K562 (cell line): ENCODE data around the gene MPV17L2. TPM values are rescaled to one million over a fixed set of nuclear protein-coding genes. Genes with fewer than 3 reads are reported as not detected.
A peak's percentile ranks its signal among the peaks of the same experiment; 100 is the strongest.

ENCODE experiments used
- ATAC-seq: fragments of 200-7000 bp; cut with Tn5 transposase; 3 replicates; pipeline ENCODE4 v1.9.1; 2020; ENCODE audit warnings: moderate library complexity
- BruUV-seq: library from RNA; stranded (reverse); fragments of 400-500 nt; replicated peaks from 2 replicates; lab custom pipeline; 2021; lab: Mats Ljungman, UMichigan
- CTCF ChIA-PET: fragments of 300-600 bp; formaldehyde crosslinking; extraction: SDS; loops from one replicate; lab custom pipeline; 2021; ENCODE audit warnings: low intra/inter-chr PET ratio; lab: Yijun Ruan, JAX
- POLR2A ChIA-PET: fragments of 300-600, 350-650 bp; sonication (Branson Sonifier 250); formaldehyde crosslinking; extraction: SDS; loops from one replicate; lab custom pipeline; 2021; ENCODE audit warnings: antibody characterized with exemption, inconsistent platforms; lab: Yijun Ruan, JAX
- DNase-seq, 4 experiments: peaks; one replicate each; pipeline versions ENCODE4 v3.0.0 to v3.0.0-alpha.2; 2011 to 2018; ENCODE audit warnings: low spot score in 3 of 4, mixed read lengths in 3 of 4; ENCODE audit errors: extremely low read depth in 1 of 4
- FAIRE-seq: peaks from 2 replicates; lab custom pipeline; 2011; peaks lifted over from hg19 to GRCh38; lab: Jason Lieb, UNC
- H2AFZ ChIP-seq: 2 replicates; pipeline ENCODE4 v1.6.0; 2011; ENCODE audit warnings: low read depth, low read length, control low read depth, inconsistent platforms
- H3K27ac ChIP-seq: fragments of 200-600 bp; 3 replicates; pipeline ENCODE4 v1.8.0; 2011; ENCODE audit warnings: low read depth, mild to moderate bottlenecking, control low read depth, inconsistent platforms, low read length, moderate library complexity, mixed read lengths; ENCODE audit errors: extremely low read depth
- H3K27me3 ChIP-seq, 2 experiments: fragments of 300-600 bp in 1 of 2; 2 replicates in 1 of 2; 3 replicates in 1 of 2; pipeline versions ENCODE4 v1.6.0 to v1.8.0; 2011; ENCODE audit warnings: inconsistent platforms in 2 of 2, low read length in 2 of 2, mild to moderate bottlenecking in 1 of 2, mixed read lengths in 1 of 2, moderate library complexity in 1 of 2; ENCODE audit not compliant: control insufficient read depth in 2 of 2, insufficient read depth in 2 of 2
- H3K36me3 ChIP-seq: fragments of 300-600 bp; 3 replicates; pipeline ENCODE4 v1.8.0; 2011; ENCODE audit warnings: mild to moderate bottlenecking, low read length, inconsistent platforms; ENCODE audit not compliant: control insufficient read depth, insufficient read depth
- H3K4me1 ChIP-seq, 2 experiments: fragments of 200-600 bp in 1 of 2; replicated peaks in 1 of 2; 2 replicates in 1 of 2; 3 replicates in 1 of 2; pipeline versions ENCODE4 v1.5.1 to v1.8.0; 2011; ENCODE audit warnings: inconsistent platforms in 2 of 2, low read length in 2 of 2, mild to moderate bottlenecking in 1 of 2, mixed read lengths in 1 of 2, moderate library complexity in 1 of 2; ENCODE audit not compliant: control insufficient read depth in 2 of 2, insufficient read depth in 2 of 2
- H3K4me2 ChIP-seq: 2 replicates; pipeline ENCODE4 v1.6.1; 2011; ENCODE audit warnings: low read length, control low read depth, inconsistent platforms, mixed read lengths; ENCODE audit not compliant: insufficient read depth
- H3K4me3 ChIP-seq: fragments of 200-600 bp; sonication (generic), shearing (Covaris generic); 2 replicates; pipeline ENCODE4 v1.5.1; 2016; ENCODE audit warnings: control low read depth, inconsistent platforms
- H3K79me2 ChIP-seq: fragments of 200-600 bp; 3 replicates; pipeline ENCODE4 v1.8.0; 2011; ENCODE audit warnings: low read length, inconsistent platforms; ENCODE audit not compliant: control insufficient read depth, insufficient read depth
- H3K9ac ChIP-seq, 2 experiments: 2 replicates each; pipeline versions ENCODE4 v1.6.0 to v1.6.1; 2011; ENCODE audit warnings: low read depth in 2 of 2, low read length in 2 of 2, control low read depth in 1 of 2, inconsistent platforms in 1 of 2, mild to moderate bottlenecking in 1 of 2, mixed read lengths in 1 of 2; ENCODE audit not compliant: insufficient read depth in 1 of 2
- H3K9me1 ChIP-seq: one replicate; pipeline ENCODE4 v1.6.0; 2011; ENCODE audit warnings: inconsistent platforms, mild to moderate bottlenecking, low read length, moderate library complexity; ENCODE audit not compliant: control insufficient read depth, insufficient read depth
- H3K9me3 ChIP-seq: replicated peaks from 2 replicates; pipeline ENCODE4 v1.5.1; 2011; ENCODE audit warnings: low read depth, low read length, inconsistent platforms; ENCODE audit not compliant: control insufficient read depth, insufficient read depth
- H4K20me1 ChIP-seq: replicated peaks from 2 replicates; pipeline ENCODE4 v1.6.1; 2011; ENCODE audit warnings: low read length, inconsistent platforms, mixed read lengths; ENCODE audit not compliant: control insufficient read depth, insufficient read depth
- ETV6 ChIP-seq, 3 experiments: fragments of 150-350 bp in 1 of 3; sonication (generic) in 1 of 3; formaldehyde crosslinking in 1 of 3; IDR thresholded peaks; 2 replicates each; pipeline versions ENCODE4 v1.6.1 to v1.8.0; 2014 to 2022; ENCODE audit warnings: borderline replicate concordance in 2 of 3, low read depth in 2 of 3, antibody characterized with exemption in 1 of 3, low read length in 1 of 3, mild to moderate bottlenecking in 1 of 3, missing genetic modification reagents in 1 of 3
- GABPA ChIP-seq: fragments of 200-800 bp; sonication (Bioruptor generic); conservative IDR thresholded peaks from 2 replicates; pipeline ENCODE4 v1.6.1; 2016; ENCODE audit warnings: low read depth, missing genetic modification characterization, missing compliant biosample characterization
- JUNB ChIP-seq: fragments of 450-650 bp; formaldehyde crosslinking; conservative IDR thresholded peaks from 2 replicates; pipeline ENCODE4 v1.4.0; 2020; ENCODE audit warnings: mild to moderate bottlenecking
- L3MBTL2 ChIP-seq: fragments of 450-650 bp; IDR thresholded peaks from 2 replicates; pipeline ENCODE4 v1.6.1; 2016; ENCODE audit warnings: mild to moderate bottlenecking, moderate library complexity
- MLLT1 ChIP-seq, 2 experiments: fragments of 450-650 bp; IDR thresholded peaks; 2 replicates each; pipeline ENCODE4 v1.6.1; 2016
- SMC3 ChIP-seq: conservative IDR thresholded peaks from 2 replicates; pipeline ENCODE4 v1.6.1; 2011; ENCODE audit warnings: low read depth, low read length, improper control_type of control experiment; ENCODE audit not compliant: insufficient read depth
- TFAM ChIP-seq: fragments of 250-450 bp; sonication (Bioruptor Pico); conservative IDR thresholded peaks from 2 replicates; pipeline ENCODE4 v1.5.0; 2021; ENCODE audit warnings: mild to moderate bottlenecking, moderate library complexity
- YY1 ChIP-seq, 3 experiments: IDR thresholded peaks; 2 replicates each; pipeline ENCODE4 v1.6.1; 2011; ENCODE audit warnings: low read length in 2 of 3, mild to moderate bottlenecking in 2 of 3, moderate library complexity in 2 of 3, borderline replicate concordance in 1 of 3, control low read depth in 1 of 3, low read depth in 1 of 3; ENCODE audit not compliant: insufficient read depth in 3 of 3, insufficient replicate concordance in 2 of 3, control insufficient read depth in 1 of 3, insufficient read length in 1 of 3; ENCODE audit errors: extremely low read depth in 1 of 3
- ZNF280B ChIP-seq: fragments of 250-450 bp; sonication (Bioruptor Pico); IDR thresholded peaks from 2 replicates; pipeline ENCODE4 v1.5.1; 2021; ENCODE audit warnings: mild to moderate bottlenecking
- ZNF717 ChIP-seq: fragments of 250-450 bp; sonication (Bioruptor Pico); IDR thresholded peaks from 2 replicates; pipeline ENCODE4 v1.5.0; 2021
- WGBS: fragments of 100-300 bp; shearing (Covaris generic); methylation state at CpG from one replicate; pipeline ENCODE4 v1.1.6; 2016; ENCODE audit warnings: low coverage, mixed read lengths; ENCODE audit not compliant: insufficient coverage; ENCODE audit errors: missing lambda C conversion rate; 5-methylcytosine and 5-hydroxymethylcytosine counted together
- in situ Hi-C: fragments of 300-500 bp; cut with MboI; formaldehyde crosslinking; loops from 4 replicates; pipeline ENCODE4 v1.15.0; 2018; ENCODE audit warnings: inconsistent platforms, mixed read lengths
- intact Hi-C: fragments of 100-400 bp; cut with micrococcal nuclease; formaldehyde crosslinking; loops from 2 replicates; pipeline ENCODE4 v1.14.2; 2022
- polyA plus RNA-seq, 8 experiments: library from polyadenylated mRNA; depleted of rRNA in 4 of 8; stranded (reverse) in 5 of 8; unstranded in 3 of 8; fragments of >200 nt; fragmentation: Nextera tagmentation in 2 of 8; fragmentation: Illumina TruSeq in 1 of 8; extraction: Ambion mirVana in 2 of 8; extraction: Trizol in 1 of 8; gene quantifications; 2 replicates each; pipeline versions ENCODE4 v1.2.1 to v1.2.3, GENCODE V29; 2011 to 2014; ENCODE audit warnings: inconsistent platforms in 1 of 8, missing spikeins in 1 of 8
- total RNA-seq, 7 experiments: library from RNA; depleted of rRNA in 6 of 7; stranded (reverse); fragments of >200 nt in 6 of 7; fragmentation: Illumina TruSeq in 2 of 7; extraction: Trizol in 2 of 7; gene quantifications; 2 replicates each; pipeline versions ENCODE4 v1.2.1 to v1.2.3, GENCODE V29; 2011 to 2021; ENCODE audit warnings: low replicate concordance in 1 of 7
- TF ChIP-seq, protein P1 (sequence below): sonication (generic); formaldehyde crosslinking; IDR thresholded peaks from 2 replicates; pipeline ENCODE4 v1.8.0; 2023; ENCODE audit warnings: mild to moderate bottlenecking, missing genetic modification reagents
- TF ChIP-seq, protein P2 (sequence below): fragments of 450-650 bp; IDR thresholded peaks from 2 replicates; pipeline ENCODE4 v1.6.1; 2016; ENCODE audit warnings: antibody characterized with exemption

Gene MPV17L2
- total and polyA plus RNA-seq, 9 of the 15 experiments (the other 6 are each of a cell fraction or from before 2014, with no cell fraction given), result 10.6 to 60.2 (median 28.5) TPM

DNA sequence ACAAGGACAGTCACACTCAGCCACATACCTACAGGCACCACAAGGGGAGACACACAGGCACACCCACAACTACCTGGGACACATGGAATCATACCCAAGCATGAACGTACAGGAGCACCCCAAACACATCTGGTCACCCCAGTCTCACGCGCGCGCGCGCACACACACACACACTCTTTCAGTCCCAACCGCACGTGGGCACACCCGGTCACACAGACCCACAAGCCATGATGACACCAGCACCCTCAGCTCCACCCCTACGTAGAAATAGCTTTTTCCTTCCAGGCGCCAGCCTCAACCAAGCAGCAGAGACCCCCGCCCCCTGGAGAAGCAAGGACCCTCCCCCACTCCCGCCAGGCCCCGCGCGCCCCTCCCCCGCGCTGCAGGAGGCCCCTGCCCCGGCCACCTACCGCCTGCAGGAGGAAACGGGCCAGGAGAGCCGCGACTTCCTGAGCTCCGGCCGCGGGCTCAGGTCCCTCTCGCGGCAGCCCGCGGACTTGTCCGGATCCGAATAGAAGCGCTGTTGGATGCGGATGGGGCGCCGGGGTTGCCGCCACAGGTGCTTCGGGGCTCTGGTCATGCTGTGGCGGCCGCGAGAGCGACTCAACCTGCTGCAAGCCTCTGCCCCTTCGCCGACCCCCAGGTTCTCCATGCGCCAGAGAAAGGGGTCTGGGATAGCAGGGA is 39.7 kb downstream of the MPV17L2 start:
- H3K36me3 ChIP-seq, result no peaks in the 10 kb centered on the region
- no peaks in the 10 kb centered on the region for H3K79me2 ChIP-seq
- peak; percentile 72 to 79 (median 75) for DNase-seq
- H3K27ac ChIP-seq, result no peak overlapping the region
- H3K9me1 ChIP-seq, result peaks cover 6% of the 10 kb centered on the region
- no peaks in the 10 kb centered on the region for H3K9me3 ChIP-seq
- peak overlapping the region in 1 of 2 experiments; percentile 73; a peak in 1 of 4 replicates for H3K9ac ChIP-seq
- ChIA-PET POLR2A (interaction anchor here (0.9 to 2.0 kb wide), 10 partner anchors 8 to 155 kb away, joined by 3 to 12 read pairs (median 4); partner anchors contain the start of gene JUND), CTCF (interaction anchor here (0.7 kb wide), 1 partner anchor 13 kb away, joined by 3 read pairs; no protein-coding TSS in a partner anchor)
- peak; percentile 92 for ATAC-seq
- no TSS peak for BruUV-seq
- peak overlapping the region; percentile 28 for H3K4me3 ChIP-seq
- in situ Hi-C loops (no loop called here), intact Hi-C loops (no loop called here)
- peaks cover 5% of the 10 kb centered on the region; the same call in 1 of the 2 replicates for H4K20me1 ChIP-seq
- H3K4me1 ChIP-seq, result peaks cover 15 to 27% of the 10 kb centered on the region in 2 experiments; a peak in 4 of 5 replicates
- peak overlapping the region; percentile 60 for H3K4me2 ChIP-seq
- peaks cover 0 to 14% of the 10 kb centered on the region in 2 experiments; a peak in 4 of 5 replicates for H3K27me3 ChIP-seq
- 2% methylated on average over 10 of the region's 46 CpGs for WGBS
- FAIRE-seq, result no peak
- 0 out of 2 replicates have a peak overlapping the region, but pooled peaks have one; percentile 9 for H2AFZ ChIP-seq
- no peak for TF ChIP-seq ETV6 (IDR thresholded peaks at IDR 0.05; ENCODE audit: borderline replicate concordance in 1 of 2, low read depth in 2 of 2, low read length in 1 of 2)
- no peak for TF ChIP-seq ETV6 (CRISPR knock-in tag; IDR thresholded peaks at IDR 0.05; ENCODE audit: borderline replicate concordance)
- TF ChIP-seq L3MBTL2, result no peak
- TF ChIP-seq, protein P1, sequence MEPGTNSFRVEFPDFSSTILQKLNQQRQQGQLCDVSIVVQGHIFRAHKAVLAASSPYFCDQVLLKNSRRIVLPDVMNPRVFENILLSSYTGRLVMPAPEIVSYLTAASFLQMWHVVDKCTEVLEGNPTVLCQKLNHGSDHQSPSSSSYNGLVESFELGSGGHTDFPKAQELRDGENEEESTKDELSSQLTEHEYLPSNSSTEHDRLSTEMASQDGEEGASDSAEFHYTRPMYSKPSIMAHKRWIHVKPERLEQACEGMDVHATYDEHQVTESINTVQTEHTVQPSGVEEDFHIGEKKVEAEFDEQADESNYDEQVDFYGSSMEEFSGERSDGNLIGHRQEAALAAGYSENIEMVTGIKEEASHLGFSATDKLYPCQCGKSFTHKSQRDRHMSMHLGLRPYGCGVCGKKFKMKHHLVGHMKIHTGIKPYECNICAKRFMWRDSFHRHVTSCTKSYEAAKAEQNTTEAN (CRISPR knock-in tag), result 0 out of 2 replicates have a peak, but pooled peaks have one; percentile 17
- no peak for TF ChIP-seq MLLT1 (IDR thresholded peaks at IDR 0.05)
- TF ChIP-seq, protein P2, sequence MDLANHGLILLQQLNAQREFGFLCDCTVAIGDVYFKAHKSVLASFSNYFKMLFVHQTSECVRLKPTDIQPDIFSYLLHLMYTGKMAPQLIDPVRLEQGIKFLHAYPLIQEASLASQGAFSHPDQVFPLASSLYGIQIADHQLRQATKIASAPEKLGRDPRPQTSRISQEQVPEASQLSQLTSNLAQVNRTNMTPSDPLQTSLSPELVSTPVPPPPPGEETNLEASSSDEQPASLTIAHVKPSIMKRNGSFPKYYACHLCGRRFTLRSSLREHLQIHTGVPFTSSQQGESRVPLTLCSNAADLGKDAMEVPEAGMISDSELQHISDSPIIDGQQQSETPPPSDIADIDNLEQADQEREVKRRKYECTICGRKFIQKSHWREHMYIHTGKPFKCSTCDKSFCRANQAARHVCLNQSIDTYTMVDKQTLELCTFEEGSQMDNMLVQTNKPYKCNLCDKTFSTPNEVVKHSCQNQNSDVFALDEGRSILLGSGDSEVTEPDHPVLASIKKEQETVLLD, result no peak
- no peak for TF ChIP-seq YY1 (IDR thresholded peaks at IDR 0.05; ENCODE audit: borderline replicate concordance in 1 of 3, control insufficient read depth in 1 of 3, extremely low read depth in 1 of 3, insufficient read depth in 3 of 3, insufficient read length in 1 of 3, insufficient replicate concordance in 2 of 3, low read depth in 1 of 3, low read length in 2 of 3)
- TF ChIP-seq GABPA, result no peak
- no peak for TF ChIP-seq TFAM (CRISPR knock-in tag)
- TF ChIP-seq ZNF717 (CRISPR knock-in tag), result no peak
- no peak for TF ChIP-seq ZNF280B
- TF ChIP-seq SMC3, result no peak
- TF ChIP-seq JUNB, result no peak
